Calu3 (cell line): Measurements from ENCODE around the gene GADD45B. TPM values are rescaled to one million over a fixed set of nuclear protein-coding genes. Genes with fewer than 3 reads are reported as not detected.

ENCODE experiments used
- BruUV-seq: library from RNA; stranded (reverse); fragments of 400-500 nt; replicated peaks from 2 replicates; lab custom pipeline; 2021; lab: Mats Ljungman, UMichigan
- CTCF ChIA-PET: fragments of 300-600 bp; sonication (Branson Sonifier 250); formaldehyde crosslinking; loops from one replicate; lab custom pipeline; 2022; ENCODE audit warnings: antibody characterized with exemption; lab: Charles Lee
- DNase-seq: peaks from one replicate; pipeline ENCODE4 v3.0.0; 2022
- H3K27ac Mint-ChIP-seq: one replicate; pipeline ENCODE4 v1.8.0; 2022; ENCODE audit warnings: mixed read lengths; ENCODE audit not compliant: unreplicated experiment
- H3K27me3 Mint-ChIP-seq: one replicate; pipeline ENCODE4 v1.8.0; 2022; ENCODE audit warnings: mixed read lengths; ENCODE audit not compliant: unreplicated experiment
- H3K36me3 Mint-ChIP-seq: one replicate; pipeline ENCODE4 v1.8.0; 2022; ENCODE audit warnings: mild to moderate bottlenecking, moderate library complexity, mixed read lengths; ENCODE audit not compliant: insufficient read depth, unreplicated experiment
- H3K4me1 Mint-ChIP-seq: one replicate; pipeline ENCODE4 v1.8.0; 2022; ENCODE audit warnings: mild to moderate bottlenecking, low read depth, mixed read lengths; ENCODE audit not compliant: unreplicated experiment
- H3K4me3 Mint-ChIP-seq: one replicate; pipeline ENCODE4 v1.8.0; 2022; ENCODE audit warnings: mild to moderate bottlenecking, low read depth, moderate library complexity, mixed read lengths; ENCODE audit not compliant: unreplicated experiment
- H3K9me3 Mint-ChIP-seq: one replicate; pipeline ENCODE4 v1.8.0; 2022; ENCODE audit warnings: low read depth, mixed read lengths; ENCODE audit not compliant: unreplicated experiment
- intact Hi-C: fragments of 100-400 bp; cut with micrococcal nuclease; formaldehyde crosslinking; loops from one replicate; pipeline ENCODE4 v1.10.0; 2022; ENCODE audit not compliant: unreplicated experiment
- total RNA-seq: library from RNA; stranded (reverse); gene quantifications from 2 replicates; pipeline ENCODE4 v1.2.3, GENCODE V29; 2022
- TF ChIP-seq, protein P1 (sequence below): fragments of 200-600 bp; IDR thresholded peaks from one replicate; pipeline ENCODE4 v1.8.0; 2022; ENCODE audit warnings: antibody characterized with exemption; ENCODE audit not compliant: unreplicated experiment

The GADD45B gene
- total RNA-seq, 1 experiment from 2014 or later: 36.5 TPM

DNA sequence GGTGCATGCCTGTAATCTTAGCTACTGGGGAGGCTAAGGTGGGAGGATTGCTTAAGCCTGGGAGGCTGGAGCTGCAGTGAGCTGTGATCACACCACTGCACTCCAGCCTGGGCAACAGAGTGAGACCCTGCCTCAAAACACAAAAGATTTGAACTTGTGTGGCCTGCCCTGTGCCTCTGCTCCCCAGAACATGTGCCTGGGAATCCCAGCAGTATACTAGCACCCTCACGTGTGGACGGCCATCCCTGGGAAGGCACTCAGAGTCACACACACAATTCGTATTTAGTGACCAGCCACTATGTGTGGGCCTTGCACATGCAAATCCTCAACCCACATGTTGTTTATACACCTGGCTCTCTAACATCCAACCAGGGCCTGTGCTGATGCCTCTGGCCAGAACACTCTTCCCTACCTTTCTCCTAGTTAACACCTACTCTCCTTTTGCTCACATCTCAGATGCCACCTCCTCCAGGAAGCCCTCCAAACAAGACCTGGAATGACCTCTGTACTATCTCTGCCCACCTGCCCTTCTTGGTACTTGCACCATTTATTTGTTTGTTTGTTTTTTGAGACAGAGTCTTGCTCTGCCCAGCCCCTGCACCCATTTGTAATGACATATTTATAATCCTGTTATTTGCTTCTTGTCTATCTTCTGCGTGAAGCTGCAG lies 7.7 kb downstream of the GADD45B start:
- intact Hi-C loops: no loop called here
- no TSS peak for BruUV-seq

DNA sequence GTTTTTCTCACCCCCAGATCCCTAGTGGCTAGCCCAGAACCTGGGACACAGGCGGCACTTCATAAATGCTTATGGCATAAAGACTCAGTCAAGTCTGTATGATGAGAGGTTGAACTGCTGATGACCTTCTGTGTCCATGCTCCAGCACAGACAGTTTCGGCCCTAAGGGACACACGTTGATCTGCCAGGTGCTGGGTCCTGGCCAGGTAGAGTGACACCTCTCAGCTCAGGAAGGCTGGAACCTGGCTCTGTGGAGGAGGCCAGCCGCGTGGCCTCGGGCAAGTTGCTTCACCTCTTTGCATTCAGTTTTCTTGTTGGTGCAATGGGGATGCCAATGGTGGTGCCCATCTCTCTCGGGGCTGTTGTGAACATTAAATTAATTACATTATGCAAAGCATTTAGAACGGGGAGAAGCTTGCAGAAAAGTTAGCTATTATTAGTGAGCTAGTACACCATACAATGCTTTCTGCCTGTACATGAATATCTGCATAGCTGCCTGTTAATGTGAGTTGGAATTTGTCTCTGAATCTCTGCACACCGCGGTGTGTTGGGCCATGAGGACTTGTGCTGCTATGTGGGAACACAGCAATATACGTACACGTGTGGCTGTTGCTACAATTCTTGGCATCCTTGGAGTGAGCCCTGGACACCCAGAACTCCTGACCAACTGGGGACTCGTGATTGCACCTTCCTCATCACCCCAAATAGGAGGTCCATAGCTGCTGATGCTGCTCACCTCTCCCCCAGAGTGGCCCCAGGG lies 8.4 kb downstream of the GADD45B start:
- Mint-ChIP-seq H3K36me3 (peaks cover 5% of the 10 kb centered on the region), H3K27me3 (no peaks in the 10 kb centered on the region), H3K4me3 (no peak overlapping the region), H3K4me1 (no peaks in the 10 kb centered on the region), H3K27ac (no peak overlapping the region), H3K9me3 (peaks cover 5% of the 10 kb centered on the region)
- intact Hi-C loops: no loop called here
- DNase-seq: no peak
- TF ChIP-seq, protein P1, sequence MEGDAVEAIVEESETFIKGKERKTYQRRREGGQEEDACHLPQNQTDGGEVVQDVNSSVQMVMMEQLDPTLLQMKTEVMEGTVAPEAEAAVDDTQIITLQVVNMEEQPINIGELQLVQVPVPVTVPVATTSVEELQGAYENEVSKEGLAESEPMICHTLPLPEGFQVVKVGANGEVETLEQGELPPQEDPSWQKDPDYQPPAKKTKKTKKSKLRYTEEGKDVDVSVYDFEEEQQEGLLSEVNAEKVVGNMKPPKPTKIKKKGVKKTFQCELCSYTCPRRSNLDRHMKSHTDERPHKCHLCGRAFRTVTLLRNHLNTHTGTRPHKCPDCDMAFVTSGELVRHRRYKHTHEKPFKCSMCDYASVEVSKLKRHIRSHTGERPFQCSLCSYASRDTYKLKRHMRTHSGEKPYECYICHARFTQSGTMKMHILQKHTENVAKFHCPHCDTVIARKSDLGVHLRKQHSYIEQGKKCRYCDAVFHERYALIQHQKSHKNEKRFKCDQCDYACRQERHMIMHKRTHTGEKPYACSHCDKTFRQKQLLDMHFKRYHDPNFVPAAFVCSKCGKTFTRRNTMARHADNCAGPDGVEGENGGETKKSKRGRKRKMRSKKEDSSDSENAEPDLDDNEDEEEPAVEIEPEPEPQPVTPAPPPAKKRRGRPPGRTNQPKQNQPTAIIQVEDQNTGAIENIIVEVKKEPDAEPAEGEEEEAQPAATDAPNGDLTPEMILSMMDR: no peak
- BruUV-seq: no TSS peak
- CTCF ChIA-PET: no interaction called here

More for the DNA sequence above, 7.7 kb downstream of the GADD45B start:
- no peak overlapping the region for H3K4me3 Mint-ChIP-seq
- no peak for DNase-seq
- H3K4me1 Mint-ChIP-seq: peaks cover 2% of the 10 kb centered on the region
- H3K9me3 Mint-ChIP-seq: peaks cover 5% of the 10 kb centered on the region
- CTCF ChIA-PET: no interaction called here
- H3K27me3 Mint-ChIP-seq: no peaks in the 10 kb centered on the region
- no peak overlapping the region for H3K27ac Mint-ChIP-seq
- TF ChIP-seq, protein P1: no peak
- H3K36me3 Mint-ChIP-seq: peaks cover 12% of the 10 kb centered on the region

DNA sequence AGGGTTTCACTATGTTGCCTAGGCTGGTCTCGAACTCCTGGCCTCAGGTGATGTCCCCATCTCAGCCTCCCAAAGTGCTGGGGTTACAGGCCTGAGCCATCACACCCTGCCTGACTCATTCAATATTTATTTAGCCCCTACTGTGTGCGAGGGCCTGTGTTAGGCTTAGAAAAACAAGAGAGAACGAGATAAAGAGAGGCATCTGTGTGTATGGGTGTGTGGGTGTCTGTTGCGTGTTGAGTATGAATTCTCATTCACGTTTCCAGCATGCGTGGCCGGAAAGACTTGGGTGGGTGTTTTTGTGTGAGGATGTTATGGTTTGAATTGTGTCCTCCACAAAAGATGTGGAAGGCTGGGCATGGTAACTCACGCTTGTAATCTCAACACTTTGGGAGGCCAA lies 9.5 kb downstream of the GADD45B start:
- CTCF ChIA-PET: no interaction called here
- Mint-ChIP-seq H3K4me3 (no peak overlapping the region), H3K36me3 (no peaks in the 10 kb centered on the region), H3K9me3 (peaks cover 5% of the 10 kb centered on the region), H3K27me3 (no peaks in the 10 kb centered on the region), H3K27ac (no peak overlapping the region), H3K4me1 (no peaks in the 10 kb centered on the region)
- no peak for DNase-seq
- no TSS peak for BruUV-seq
- intact Hi-C loops: no loop called here
- TF ChIP-seq, protein P1: no peak

DNA sequence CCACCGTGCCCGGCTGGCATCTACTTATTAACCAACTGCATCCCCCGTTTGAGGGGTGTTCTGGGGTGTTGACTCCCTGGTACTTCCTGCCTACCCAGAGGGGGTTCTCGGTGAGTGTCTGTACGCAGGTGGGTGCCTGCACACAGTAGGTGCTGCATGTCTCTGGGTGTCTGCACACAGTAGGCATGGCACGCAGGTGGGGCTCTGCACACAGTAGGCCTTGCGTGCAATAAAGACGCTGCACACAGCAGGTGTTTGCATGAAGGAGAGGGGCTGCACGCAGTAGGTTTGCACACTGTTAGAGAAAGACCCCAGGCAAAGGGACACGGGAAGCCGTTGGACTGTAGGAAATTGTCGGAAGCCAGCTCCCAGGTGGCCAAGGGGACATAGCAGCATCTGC lies 11.2 kb downstream of the GADD45B start:
- intact Hi-C loops: no loop called here
- CTCF ChIA-PET: no interaction called here
- peaks cover 5% of the 10 kb centered on the region for H3K9me3 Mint-ChIP-seq

More for the DNA sequence above, 11.2 kb downstream of the GADD45B start:
- Mint-ChIP-seq H3K27ac (no peak overlapping the region), H3K4me1 (peaks cover 13% of the 10 kb centered on the region), H3K4me3 (no peak overlapping the region), H3K27me3 (no peaks in the 10 kb centered on the region), H3K36me3 (peaks cover 6% of the 10 kb centered on the region)
- TF ChIP-seq, protein P1: no peak
- DNase-seq: no peak
- BruUV-seq: no TSS peak
